ELR (cell line): ENCODE data around the gene ECE2.

ENCODE experiments used
- DNase-seq: peaks from one replicate; pipeline ENCODE4 v3.0.0-alpha.2; 2015; ENCODE audit warnings: low read depth

The ECE2 gene

DNA sequence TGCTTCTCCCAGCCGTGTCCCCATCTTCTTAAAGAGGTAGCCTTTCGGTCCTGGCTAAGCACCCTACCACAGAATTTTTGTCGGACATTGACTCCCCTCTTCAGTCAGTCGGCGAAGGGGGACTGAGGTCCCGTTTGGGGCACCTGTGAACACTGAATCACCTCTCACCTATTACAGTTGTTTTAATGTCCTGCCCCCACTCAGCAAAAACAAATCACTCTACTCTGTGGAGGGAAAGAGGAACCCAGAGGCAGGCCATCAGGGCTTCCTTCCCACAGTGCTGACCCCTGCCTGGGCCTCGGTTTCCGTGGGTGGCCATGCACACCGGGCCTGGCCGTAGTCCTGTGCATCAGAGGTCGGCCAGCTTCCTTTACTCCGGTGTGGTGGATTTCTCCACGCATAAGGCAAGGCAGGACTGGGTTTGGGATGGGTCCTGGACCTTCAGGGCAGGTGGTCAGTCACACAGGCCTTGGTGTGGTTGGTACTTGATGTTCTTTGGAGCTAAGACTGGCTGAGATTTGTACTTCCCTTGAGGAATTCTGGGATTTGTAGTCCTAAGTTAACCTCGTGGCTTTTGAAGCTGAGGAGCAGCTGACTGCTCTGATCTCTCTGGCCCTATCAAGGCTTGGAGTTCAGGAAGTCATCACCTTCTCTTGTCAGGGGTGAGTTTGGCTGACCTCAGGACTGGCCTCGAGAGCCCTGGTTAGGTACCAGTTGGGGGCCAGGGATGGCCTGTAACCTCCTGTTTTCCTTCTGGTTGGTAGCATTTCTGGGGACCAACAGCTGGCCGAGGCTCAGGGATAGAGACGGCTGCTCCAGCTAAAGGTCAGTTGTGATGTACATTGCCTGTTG lies 61.0 kb downstream of the ECE2 start:
- peak; percentile 72 for DNase-seq

DNA sequence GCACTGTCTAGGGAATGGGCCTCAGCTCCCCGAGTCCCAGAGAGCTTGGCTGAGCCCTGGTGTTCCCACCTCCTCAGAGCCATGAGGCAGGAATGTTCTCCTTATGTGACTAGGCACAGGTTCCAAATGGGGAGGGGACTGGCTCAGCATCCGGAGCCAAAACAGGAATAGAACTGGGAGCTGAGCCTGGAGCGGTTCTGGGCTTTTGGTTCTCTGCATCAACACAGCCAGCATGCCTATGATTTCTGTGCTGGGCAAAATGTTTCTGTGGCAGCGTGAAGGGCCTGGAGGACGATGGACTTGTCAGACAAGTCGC lies 61.5 kb downstream of the ECE2 start, which contains the start of gene FAM131A:
TSS of gene FAM131A (plus strand) at position 202 of the 316 bp plus-strand sequence. CDS start at position 233, 31 bp downstream.
- DNase-seq, result no peak

DNA sequence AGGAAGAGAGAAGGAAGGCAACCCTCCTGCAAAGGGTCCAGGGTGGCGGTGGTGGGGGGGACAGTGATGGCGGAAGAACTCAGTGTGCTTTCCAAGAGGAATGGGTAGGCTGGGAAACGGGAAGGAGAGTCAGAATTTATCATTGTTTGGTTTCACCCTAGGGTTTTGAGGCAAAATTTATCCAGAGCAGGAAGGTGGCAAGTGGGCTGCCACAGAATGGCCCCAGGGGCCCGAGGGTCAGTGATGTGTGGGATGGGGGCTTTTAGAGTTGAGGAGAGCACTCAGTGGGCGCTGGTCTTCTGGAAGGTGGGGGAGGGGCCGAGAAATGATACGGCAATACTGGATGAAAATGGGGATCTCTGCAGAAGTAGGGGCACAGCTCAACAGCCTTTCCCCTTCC lies 62.2 kb downstream of the ECE2 start:
- no peak for DNase-seq

DNA sequence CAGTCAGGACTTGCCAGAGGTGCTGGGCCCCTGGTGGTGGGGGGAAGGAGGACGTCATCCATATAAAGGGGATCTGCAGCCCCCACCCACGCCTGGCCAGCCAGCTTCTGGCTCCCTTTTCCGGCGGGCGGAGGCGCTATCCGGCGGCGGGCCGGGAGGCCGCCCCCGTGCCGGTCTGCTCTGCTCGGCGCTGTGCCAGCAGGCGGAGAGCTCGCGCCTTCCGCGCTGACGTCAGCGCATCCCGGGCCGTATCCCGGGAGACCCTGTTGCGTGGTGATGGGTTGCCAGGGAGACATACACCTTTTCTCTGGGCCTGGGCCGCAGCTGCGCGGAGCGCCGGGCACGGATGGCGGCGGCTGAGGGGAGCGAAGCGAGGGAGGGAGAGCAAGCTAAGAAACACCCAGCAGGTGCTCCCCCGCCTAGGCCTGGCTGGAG lies 62.7 kb downstream of the ECE2 start:
- DNase-seq, result no peak

DNA sequence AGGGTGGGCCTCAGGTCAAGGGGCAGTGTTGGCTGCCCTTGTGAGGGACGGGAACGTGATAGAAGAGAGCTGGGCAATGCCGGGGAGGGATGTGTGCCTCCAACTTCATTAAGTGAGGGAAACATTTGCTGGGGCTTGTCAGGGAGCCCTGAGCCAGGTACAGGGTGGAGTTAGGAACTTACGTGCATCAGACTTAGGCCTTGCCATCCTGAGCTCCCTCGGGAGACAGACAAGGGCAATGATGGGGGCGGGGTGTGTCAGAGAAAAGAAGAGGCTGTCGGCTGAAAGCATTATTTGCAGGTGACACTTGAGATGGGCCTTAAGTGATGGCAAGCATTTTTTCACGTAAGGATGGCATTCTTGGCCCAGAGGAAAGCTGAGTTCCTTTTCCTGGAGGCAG lies 63.2 kb downstream of the ECE2 start:
- DNase-seq, result no peak

DNA sequence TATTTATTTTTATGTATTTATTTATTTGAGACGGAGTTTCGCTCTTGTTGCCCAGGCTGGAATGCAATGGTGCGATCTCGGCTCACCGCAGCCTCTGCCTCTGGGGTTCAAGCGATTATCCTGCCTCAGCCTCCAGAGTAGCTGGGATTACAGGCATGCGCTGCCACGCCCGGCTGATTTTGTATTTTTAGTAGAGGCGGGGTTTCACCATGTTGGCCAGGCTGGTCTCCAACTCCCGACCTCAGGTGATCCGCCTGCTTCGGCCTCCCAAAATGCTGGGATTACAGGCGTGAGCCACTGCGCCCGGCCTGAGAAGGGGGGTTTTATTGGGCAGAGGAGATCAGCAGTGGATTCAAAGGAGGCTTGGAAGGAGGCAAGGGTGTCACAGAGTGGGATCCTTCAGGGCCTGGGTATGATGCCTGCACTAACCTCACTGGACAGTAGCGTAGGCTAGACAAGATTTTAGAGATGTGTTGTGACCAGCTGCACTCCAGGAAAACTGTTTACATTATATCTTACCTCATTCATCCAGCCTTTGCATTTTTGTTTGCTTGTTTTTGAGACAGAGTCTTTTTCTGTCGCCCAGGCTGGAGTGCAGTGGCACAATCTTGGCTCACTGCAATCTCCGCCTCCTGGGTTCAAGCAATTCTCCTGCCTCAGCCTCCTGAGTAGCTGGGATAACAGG lies 63.8 kb downstream of the ECE2 start:
- DNase-seq, result peak; percentile 29

DNA sequence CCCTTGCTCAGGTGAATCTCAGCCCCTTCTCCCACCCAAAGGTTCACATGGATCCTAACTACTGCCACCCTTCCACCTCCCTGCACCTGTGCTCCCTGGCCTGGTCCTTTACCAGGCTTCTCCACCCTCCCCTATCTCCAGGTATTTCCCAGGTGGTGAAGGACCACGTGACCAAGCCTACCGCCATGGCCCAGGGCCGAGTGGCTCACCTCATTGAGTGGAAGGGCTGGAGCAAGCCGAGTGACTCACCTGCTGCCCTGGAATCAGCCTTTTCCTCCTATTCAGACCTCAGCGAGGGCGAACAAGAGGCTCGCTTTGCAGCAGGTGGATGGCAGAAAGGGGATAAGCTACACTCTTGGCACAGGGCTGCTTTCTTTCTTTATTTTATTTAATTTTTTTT lies 66.1 kb downstream of the ECE2 start:
- DNase-seq, result no peak
